T-cell (primary cell): ENCODE measurements around the gene STK25. TPM values are rescaled to one million over a fixed set of nuclear protein-coding genes. Genes with fewer than 3 reads are reported as not detected.
"Not testable (repeated sequence)": the region's sequence is repeated elsewhere in the genome, so short reads cannot be mapped to it uniquely, and the experiment has no call there.

Experiments used
- ATAC-seq, 4 experiments: fragments of 200-7000 bp in 3 of 4; fragments of 150-1000 bp in 1 of 4; cut with Tn5 transposase; replicated peaks in 1 of 4; 1 replicate in 3 of 4; 2 replicates in 1 of 4; pipeline ENCODE4 v1.10.0; 2021; ENCODE audit warnings: moderate library complexity in 3 of 4, mild to moderate bottlenecking in 2 of 4, moderate number of reproducible peaks in 1 of 4
- CTCF ChIA-PET, 2 donors: fragments of 300-600 bp; sonication (Branson Sonifier 250); formaldehyde crosslinking; loops; one replicate each; lab custom pipeline; 2022; ENCODE audit warnings: antibody characterized with exemption in 2 of 2; lab: Charles Lee
- POLR2A ChIA-PET, 2 donors: fragments of 300-600 bp; sonication (Branson Sonifier 250); formaldehyde crosslinking; loops; one replicate each; lab custom pipeline; 2022; ENCODE audit warnings: antibody characterized with exemption in 2 of 2; lab: Charles Lee
- DNase-seq, 35 experiments: peaks; one replicate each; pipeline versions ENCODE4 v3.0.0 to v3.0.0-alpha.2; 2013 to 2023
- H3K27ac ChIP-seq: one replicate; pipeline ENCODE4 v1.5.1; 2013; ENCODE audit warnings: low read length
- H3K27me3 ChIP-seq, 2 experiments: replicated peaks in 1 of 2; 1 replicate in 1 of 2; 2 replicates in 1 of 2; pipeline versions ENCODE4 v1.6.1 to v1.7.0; 2013; ENCODE audit warnings: low read length in 1 of 2, mixed read lengths in 1 of 2; ENCODE audit not compliant: control insufficient read depth in 2 of 2, insufficient read depth in 2 of 2; ENCODE audit errors: extremely low read depth in 1 of 2
- H3K36me3 ChIP-seq, 2 donors: 1 replicate in 1 of 2; 2 replicates in 1 of 2; pipeline versions ENCODE4 v1.6.1 to v1.7.0; 2013; ENCODE audit warnings: low read length in 1 of 2; ENCODE audit not compliant: control insufficient read depth in 2 of 2, insufficient read depth in 1 of 2; ENCODE audit errors: extremely low read depth in 1 of 2
- H3K4me1 ChIP-seq, 2 experiments: 1 replicate in 1 of 2; 2 replicates in 1 of 2; pipeline versions ENCODE4 v1.6.1 to v1.7.0; 2013; ENCODE audit warnings: low read length in 2 of 2, mixed read lengths in 1 of 2; ENCODE audit not compliant: insufficient read depth in 2 of 2, control insufficient read depth in 1 of 2; ENCODE audit errors: extremely low read depth in 1 of 2
- H3K4me3 ChIP-seq, 2 donors: 1 replicate in 1 of 2; 2 replicates in 1 of 2; pipeline versions ENCODE4 v1.5.1 to v1.7.0; 2013; ENCODE audit warnings: mild to moderate bottlenecking in 2 of 2, low read length in 1 of 2, moderate library complexity in 1 of 2; ENCODE audit not compliant: control insufficient read depth in 1 of 2; ENCODE audit errors: extremely low read depth in 1 of 2
- H3K9me3 ChIP-seq: 2 replicates; pipeline ENCODE4 v1.7.0; 2013
- H3K27ac Mint-ChIP-seq, 2 donors: one replicate each; pipeline ENCODE4 v1.8.0; 2020 to 2021; ENCODE audit warnings: mild to moderate bottlenecking in 2 of 2, mixed read lengths in 2 of 2
- H3K27me3 Mint-ChIP-seq, 2 donors: one replicate each; pipeline ENCODE4 v1.8.0; 2021 to 2022; ENCODE audit warnings: mixed read lengths in 2 of 2
- H3K36me3 Mint-ChIP-seq: one replicate; pipeline ENCODE4 v1.8.0; 2021; ENCODE audit warnings: mixed read lengths
- H3K4me1 Mint-ChIP-seq, 3 donors: one replicate each; pipeline ENCODE4 v1.8.0; 2020 to 2022; ENCODE audit warnings: mixed read lengths in 3 of 3, mild to moderate bottlenecking in 1 of 3
- H3K4me3 Mint-ChIP-seq, 3 donors: one replicate each; pipeline ENCODE4 v1.8.0; 2020 to 2022; ENCODE audit warnings: mild to moderate bottlenecking in 3 of 3, mixed read lengths in 3 of 3, moderate library complexity in 3 of 3
- H3K9me3 Mint-ChIP-seq, 3 donors: one replicate each; pipeline ENCODE4 v1.8.0; 2020 to 2022; ENCODE audit warnings: mixed read lengths in 3 of 3
- WGBS: methylation state at CpG from one replicate; pipeline ENCODE4 v1.1.5; 2013; ENCODE audit warnings: missing lambda C conversion rate; ENCODE audit not compliant: insufficient coverage; 5-methylcytosine and 5-hydroxymethylcytosine counted together
- total RNA-seq, 35 experiments: library from RNA in 6 of 35; stranded (reverse) in 6 of 35; fragments of 120-200 nt in 1 of 35; gene quantifications; one replicate each; pipeline versions ENCODE4 v1.2.1 to v1.2.4 and lab custom pipeline; 2013 to 2026

STK25 gene
- total RNA-seq, 5 donors from 2014 or later (not counting 1 experiment from before 2014, with no cell fraction given): 113 to 199 (median 193) TPM

DNA sequence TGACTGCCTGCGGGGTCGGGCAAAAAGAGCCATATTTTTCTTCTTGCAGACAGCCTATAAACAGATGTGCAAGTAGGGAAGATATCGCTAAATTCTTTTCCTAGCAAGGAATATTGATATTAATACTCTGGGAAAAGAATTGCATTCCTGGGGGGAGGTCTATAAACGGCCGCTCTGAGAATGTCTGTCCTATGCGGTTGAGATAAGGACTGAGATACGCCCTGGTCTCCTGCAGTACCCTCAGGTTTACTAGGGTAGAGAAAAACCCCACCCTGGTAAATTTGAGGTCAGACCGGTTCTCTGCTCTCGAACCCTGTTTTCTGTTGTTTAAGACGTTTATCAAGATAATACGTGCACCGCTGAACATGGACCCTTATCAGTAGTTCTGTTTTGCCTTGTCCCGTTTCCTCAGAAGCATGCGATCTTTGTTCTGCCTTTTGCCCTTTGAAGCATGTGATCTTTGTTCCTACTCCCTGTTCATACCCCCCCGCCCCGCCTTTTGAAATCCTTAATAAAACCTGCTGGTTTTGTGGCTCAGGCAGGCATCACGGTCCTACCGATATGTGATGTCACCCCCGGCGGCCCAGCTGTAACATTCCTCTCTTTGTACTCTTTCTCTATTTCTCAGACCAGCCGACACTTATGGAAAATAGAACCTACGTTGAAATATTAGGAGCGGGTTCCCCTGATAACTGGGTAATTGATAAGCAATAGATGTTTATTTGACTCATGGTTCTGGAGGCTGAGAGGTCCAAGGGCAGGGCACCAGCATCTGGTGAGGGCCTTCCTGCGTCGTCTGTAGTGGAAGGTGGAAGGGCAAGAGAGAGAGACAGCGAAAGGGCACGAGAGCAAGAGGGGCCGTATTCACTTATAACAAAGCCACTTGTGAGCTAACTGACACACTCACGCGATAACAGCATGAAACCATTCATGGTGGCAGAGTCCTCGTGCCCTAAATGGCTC lies 17.7 kb upstream of the STK25 start:
- H3K27ac Mint-ChIP-seq, H3K9me3 ChIP-seq, H3K36me3 ChIP-seq, H3K27ac ChIP-seq, ATAC-seq, H3K4me1 Mint-ChIP-seq, DNase-seq, H3K36me3 Mint-ChIP-seq, CTCF ChIA-PET, H3K4me1 ChIP-seq, H3K27me3 Mint-ChIP-seq, H3K4me3 ChIP-seq, POLR2A ChIA-PET, H3K4me3 Mint-ChIP-seq: not testable (repeated sequence)
- WGBS: 91% methylated on average over 18 of the region's 31 CpGs
- peaks cover 0 to 22% of the 10 kb centered on the region in 2 experiments for H3K27me3 ChIP-seq
- peaks cover 0 to 18% (median 5%) of the 10 kb centered on the region in 3 donors for H3K9me3 Mint-ChIP-seq

DNA sequence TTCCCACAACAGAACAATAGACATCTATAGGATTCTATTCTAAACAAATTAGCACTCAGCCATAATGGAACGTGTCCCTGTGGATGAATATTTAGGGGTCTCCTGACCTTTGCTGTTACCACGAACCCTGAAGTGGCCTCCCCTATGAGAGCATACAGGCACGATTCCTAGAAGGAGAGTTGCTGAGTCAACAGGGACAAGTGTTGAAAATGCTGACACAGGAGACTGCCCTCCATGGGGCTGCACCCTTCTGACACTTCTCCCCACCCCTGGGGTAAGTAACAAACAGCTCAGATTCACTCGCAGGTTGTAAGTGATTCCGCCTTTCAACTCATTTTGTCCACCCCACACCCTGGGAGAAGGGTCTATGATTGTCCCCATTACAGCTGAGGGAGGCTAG lies 14.1 kb upstream of the STK25 start:
- ChIA-PET CTCF (no interaction called here), POLR2A (no interaction called here)
- peaks cover 0 to 5% (median 0%) of the 10 kb centered on the region in 3 donors for H3K4me1 Mint-ChIP-seq
- H3K4me3 ChIP-seq: no peak overlapping the region
- H3K4me3 Mint-ChIP-seq: no peak overlapping the region
- H3K27me3 ChIP-seq: peaks cover 0 to 30% of the 10 kb centered on the region in 2 experiments
- H3K9me3 ChIP-seq: no peaks in the 10 kb centered on the region
- peaks cover 3% of the 10 kb centered on the region in 2 experiments for H3K4me1 ChIP-seq
- peaks cover 1 to 18% (median 5%) of the 10 kb centered on the region in 3 donors for H3K9me3 Mint-ChIP-seq
- no peak for ATAC-seq
- WGBS: no CpG with 5 or more reads among the region's 5 CpGs
- H3K36me3 Mint-ChIP-seq: no peaks in the 10 kb centered on the region
- H3K36me3 ChIP-seq: no peaks in the 10 kb centered on the region
- H3K27me3 Mint-ChIP-seq: peaks cover 5 to 9% of the 10 kb centered on the region in 2 donors
- no peak overlapping the region for H3K27ac Mint-ChIP-seq
- H3K27ac ChIP-seq: no peak overlapping the region
- DNase-seq: no peak

DNA sequence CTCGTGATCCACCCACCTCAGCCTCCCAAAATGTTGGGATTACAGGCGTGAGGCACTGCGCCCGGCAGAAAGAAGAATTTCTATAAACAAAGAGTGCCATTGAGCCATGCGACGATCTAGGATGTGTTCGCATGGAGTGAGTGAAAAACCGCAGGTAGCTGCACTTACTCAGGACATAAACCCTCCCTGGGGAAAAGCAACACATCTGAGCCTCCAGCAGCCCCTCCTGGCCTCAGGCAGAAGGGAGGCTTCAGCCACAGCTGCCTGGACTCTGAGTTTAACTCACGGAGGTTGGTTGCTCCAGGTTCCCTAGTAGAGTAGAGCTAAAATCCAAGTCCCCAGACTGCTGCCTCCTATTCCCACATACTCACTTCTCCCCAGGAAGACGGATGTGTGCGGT lies 11.3 kb upstream of the STK25 start:
- Histone ChIP-seq H3K36me3 (no peaks in the 10 kb centered on the region), H3K4me1 (peaks cover 3% of the 10 kb centered on the region in 2 experiments), H3K27me3 (peaks cover 0 to 30% of the 10 kb centered on the region in 2 experiments), H3K27ac (no peak overlapping the region), H3K4me3 (no peak overlapping the region), H3K9me3 (no peaks in the 10 kb centered on the region)
- peaks cover 5 to 9% of the 10 kb centered on the region in 2 donors for H3K27me3 Mint-ChIP-seq
- peaks cover 0 to 7% (median 0%) of the 10 kb centered on the region in 3 donors for H3K9me3 Mint-ChIP-seq
- peaks cover 0 to 17% (median 14%) of the 10 kb centered on the region in 3 donors for H3K4me1 Mint-ChIP-seq
- ChIA-PET CTCF (no interaction called here), POLR2A (no interaction called here)
- no peak for ATAC-seq
- no peak overlapping the region for H3K27ac Mint-ChIP-seq
- DNase-seq: no peak
- no peak overlapping the region for H3K4me3 Mint-ChIP-seq
- H3K36me3 Mint-ChIP-seq: no peaks in the 10 kb centered on the region
- 82% methylated on average over 4 of the region's 11 CpGs for WGBS

DNA sequence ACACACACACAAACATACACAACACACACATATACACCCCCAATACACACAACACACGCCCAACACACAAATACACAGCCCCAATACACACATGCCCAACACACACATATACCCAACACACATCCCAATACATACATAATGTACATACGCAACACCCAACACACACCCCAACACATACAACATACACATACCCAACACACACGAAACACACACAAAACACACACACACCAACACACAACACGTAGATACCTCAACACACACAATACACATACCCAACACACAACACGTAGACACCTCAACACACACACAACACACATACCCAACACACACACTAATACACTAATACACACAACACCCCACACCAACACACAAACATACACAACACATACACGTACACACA lies 8.9 kb upstream of the STK25 start:
- no peak overlapping the region for H3K4me3 Mint-ChIP-seq

DNA sequence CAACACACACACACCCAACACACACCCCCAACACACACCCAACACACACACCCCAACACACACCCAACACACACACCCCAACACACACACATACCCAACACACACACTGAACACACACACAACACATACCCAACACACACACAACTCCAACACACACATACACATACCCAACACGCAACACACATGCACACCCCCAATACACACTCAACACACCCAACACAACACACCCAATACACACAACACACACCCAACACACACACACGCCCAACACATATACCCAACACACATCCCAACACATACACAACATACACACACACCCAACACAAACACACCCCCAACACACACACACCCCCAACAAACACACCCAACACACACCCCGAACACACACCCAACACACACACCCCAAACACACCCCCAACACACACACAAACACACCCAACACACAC lies 8.2 kb upstream of the STK25 start:
- peaks cover 0 to 7% (median 0%) of the 10 kb centered on the region in 3 donors for H3K9me3 Mint-ChIP-seq
- CTCF ChIA-PET: interaction anchor here in 1 of 2 donors (0.8 kb wide), 1 partner anchor 58 kb away, joined by 3 read pairs; no protein-coding TSS in a partner anchor
- H3K27ac ChIP-seq: no peak overlapping the region
- no peak overlapping the region for H3K27ac Mint-ChIP-seq
- ATAC-seq: no peak
- H3K4me3 Mint-ChIP-seq: no peak overlapping the region
- H3K27me3 ChIP-seq: peaks cover 0 to 19% of the 10 kb centered on the region in 2 experiments
- peaks cover 3% of the 10 kb centered on the region in 2 experiments for H3K4me1 ChIP-seq
- H3K36me3 ChIP-seq: no peaks in the 10 kb centered on the region
- no peak for DNase-seq
- peaks cover 5 to 6% of the 10 kb centered on the region in 2 donors for H3K27me3 Mint-ChIP-seq
- WGBS: 96% methylated on average over 3 of the region's 3 CpGs
- POLR2A ChIA-PET: no interaction called here
- H3K36me3 Mint-ChIP-seq: no peaks in the 10 kb centered on the region
- H3K9me3 ChIP-seq: no peaks in the 10 kb centered on the region
- H3K4me3 ChIP-seq: no peak overlapping the region
- H3K4me1 Mint-ChIP-seq: peaks cover 0 to 17% (median 14%) of the 10 kb centered on the region in 3 donors

More for the DNA sequence above, 8.9 kb upstream of the STK25 start:
- Mint-ChIP-seq H3K27ac (no peak overlapping the region), H3K27me3 (peaks cover 5 to 6% of the 10 kb centered on the region in 2 donors), H3K4me1 (peaks cover 0 to 17% (median 14%) of the 10 kb centered on the region in 3 donors), H3K36me3 (no peaks in the 10 kb centered on the region), H3K9me3 (peaks cover 0 to 7% (median 0%) of the 10 kb centered on the region in 3 donors)
- POLR2A ChIA-PET: no interaction called here
- H3K27ac ChIP-seq: no peak overlapping the region
- CTCF ChIA-PET: no interaction called here
- ATAC-seq (no peak), DNase-seq (no peak)
- whole genome bisulfite sequencing: 87% methylated on average over 6 of the region's 6 CpGs
- no peaks in the 10 kb centered on the region for H3K9me3 ChIP-seq
- H3K36me3 ChIP-seq: no peaks in the 10 kb centered on the region
- no peak overlapping the region for H3K4me3 ChIP-seq
- peaks cover 3% of the 10 kb centered on the region in 2 experiments for H3K4me1 ChIP-seq
- peaks cover 0 to 22% of the 10 kb centered on the region in 2 experiments for H3K27me3 ChIP-seq

DNA sequence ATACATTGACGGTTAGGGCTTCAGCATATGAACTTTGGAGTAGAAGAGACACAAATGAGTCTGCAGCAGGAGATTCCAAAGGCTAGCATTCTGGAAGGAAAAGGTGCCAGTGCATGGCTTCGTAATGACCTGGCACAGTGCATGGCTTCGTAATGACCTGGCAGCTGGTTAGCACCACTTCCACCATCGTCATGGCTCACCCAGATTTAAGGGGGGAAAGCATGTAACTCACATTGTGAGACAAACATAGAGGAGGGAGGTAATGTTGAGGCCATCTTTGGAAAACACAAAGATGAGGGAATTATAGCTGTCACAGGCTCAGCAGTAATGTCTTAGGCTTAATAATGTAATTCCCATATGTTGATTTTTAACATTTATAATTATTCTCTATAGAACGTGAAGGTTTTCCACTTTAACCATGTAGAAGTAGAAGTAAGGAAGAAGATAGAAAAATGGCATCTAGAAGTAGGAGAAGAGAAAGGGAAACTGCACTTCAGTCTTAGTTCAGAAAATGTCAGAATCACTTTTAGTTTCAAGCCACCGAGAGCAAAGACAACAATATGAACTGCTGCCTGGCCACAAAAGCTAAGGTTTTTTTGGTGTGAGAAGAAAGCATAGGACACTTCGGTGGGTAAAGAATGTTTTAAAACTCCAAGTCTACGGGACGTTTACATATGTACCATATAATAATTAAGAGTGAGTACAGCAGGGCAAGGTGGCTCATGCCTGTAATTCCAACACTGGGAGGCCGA lies 6.8 kb upstream of the STK25 start:
- H3K27ac Mint-ChIP-seq: peak overlapping the region; percentile 16 to 19
- H3K36me3 ChIP-seq: no peaks in the 10 kb centered on the region
- H3K27me3 ChIP-seq: peaks cover 0 to 12% of the 10 kb centered on the region in 2 experiments
- H3K4me3 ChIP-seq: no peak overlapping the region
- no peaks in the 10 kb centered on the region for H3K4me1 ChIP-seq
- ATAC-seq: no peak
- CTCF ChIA-PET: interaction anchor here in 1 of 2 donors (0.6 kb wide), 1 partner anchor 29 kb away, joined by 3 read pairs; no protein-coding TSS in a partner anchor
- no peak overlapping the region for H3K27ac ChIP-seq
- no peaks in the 10 kb centered on the region for H3K36me3 Mint-ChIP-seq
- H3K9me3 ChIP-seq: no peaks in the 10 kb centered on the region
- H3K4me1 Mint-ChIP-seq: peaks cover 0 to 17% (median 9%) of the 10 kb centered on the region in 3 donors
- no CpG with 5 or more reads among the region's 10 CpGs for WGBS
- POLR2A ChIA-PET: interaction anchor here in 1 of 2 donors (0.6 kb wide), 1 partner anchor 8 kb away, joined by 3 read pairs; no protein-coding TSS in a partner anchor
- H3K9me3 Mint-ChIP-seq: peaks cover 0 to 7% (median 0%) of the 10 kb centered on the region in 3 donors
- peak overlapping the region in 1 of 3 donors; percentile 27 for H3K4me3 Mint-ChIP-seq
- DNase-seq: no peak
- H3K27me3 Mint-ChIP-seq: peaks cover 0 to 6% of the 10 kb centered on the region in 2 donors
